Hepatocyte (in vitro differentiated cells): Measurements from ENCODE around the gene KRT77.

Source experiments
- EZH2 ChIP-seq: fragments of 200-600 bp; sonication (generic); IDR thresholded peaks from 2 replicates; pipeline ENCODE4 v1.6.1; 2016; ENCODE audit warnings: antibody characterized with exemption, mild to moderate bottlenecking, borderline replicate concordance
- EZH2phosphoT487 ChIP-seq: fragments of 200-600 bp; sonication (generic); IDR thresholded peaks from one replicate; pipeline ENCODE4 v1.6.1; 2018; ENCODE audit warnings: antibody characterized with exemption, mild to moderate bottlenecking, low read depth, moderate library complexity; ENCODE audit not compliant: unreplicated experiment, severe bottlenecking
- TF ChIP-seq, protein P1 (sequence below): fragments of 200-600 bp; sonication (generic); IDR thresholded peaks from 2 replicates; pipeline ENCODE4 v1.5.1; 2016; ENCODE audit warnings: antibody characterized with exemption, mild to moderate bottlenecking; ENCODE audit not compliant: poor library complexity

DNA sequence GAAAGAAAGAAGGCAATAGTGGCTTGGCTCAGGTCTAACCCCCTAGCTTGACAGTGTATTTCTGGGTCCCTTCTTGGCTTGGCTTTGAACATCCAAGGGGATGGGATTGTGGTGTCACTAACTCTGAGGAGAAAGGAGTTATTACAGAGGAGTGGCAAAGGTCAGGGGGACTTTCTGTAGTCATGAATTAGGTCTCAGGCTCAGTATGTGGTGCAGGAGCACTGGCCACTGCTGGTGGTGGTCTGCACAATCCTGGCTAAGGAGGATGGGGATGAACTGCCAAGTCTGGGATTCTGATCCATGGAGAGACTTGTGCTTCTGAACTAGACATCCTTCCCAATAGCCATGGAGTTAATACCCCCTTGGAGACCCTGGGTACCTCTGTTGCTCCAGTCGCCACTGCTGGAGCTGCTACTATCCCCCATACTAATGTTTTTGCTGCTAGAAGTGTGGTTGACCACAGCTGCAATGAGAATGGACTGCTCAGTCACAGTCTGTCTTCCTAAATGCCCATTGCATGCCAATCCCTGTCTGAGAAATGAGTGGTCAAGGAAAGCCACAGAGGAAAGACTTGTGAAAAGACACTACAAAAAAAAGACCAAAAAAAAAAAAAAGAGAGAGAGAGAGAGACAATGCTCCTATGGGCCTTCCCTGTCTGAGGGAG lies 41.3 kb upstream of the KRT77 start:
- TF ChIP-seq, protein P1, sequence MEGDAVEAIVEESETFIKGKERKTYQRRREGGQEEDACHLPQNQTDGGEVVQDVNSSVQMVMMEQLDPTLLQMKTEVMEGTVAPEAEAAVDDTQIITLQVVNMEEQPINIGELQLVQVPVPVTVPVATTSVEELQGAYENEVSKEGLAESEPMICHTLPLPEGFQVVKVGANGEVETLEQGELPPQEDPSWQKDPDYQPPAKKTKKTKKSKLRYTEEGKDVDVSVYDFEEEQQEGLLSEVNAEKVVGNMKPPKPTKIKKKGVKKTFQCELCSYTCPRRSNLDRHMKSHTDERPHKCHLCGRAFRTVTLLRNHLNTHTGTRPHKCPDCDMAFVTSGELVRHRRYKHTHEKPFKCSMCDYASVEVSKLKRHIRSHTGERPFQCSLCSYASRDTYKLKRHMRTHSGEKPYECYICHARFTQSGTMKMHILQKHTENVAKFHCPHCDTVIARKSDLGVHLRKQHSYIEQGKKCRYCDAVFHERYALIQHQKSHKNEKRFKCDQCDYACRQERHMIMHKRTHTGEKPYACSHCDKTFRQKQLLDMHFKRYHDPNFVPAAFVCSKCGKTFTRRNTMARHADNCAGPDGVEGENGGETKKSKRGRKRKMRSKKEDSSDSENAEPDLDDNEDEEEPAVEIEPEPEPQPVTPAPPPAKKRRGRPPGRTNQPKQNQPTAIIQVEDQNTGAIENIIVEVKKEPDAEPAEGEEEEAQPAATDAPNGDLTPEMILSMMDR = no peak
- TF ChIP-seq EZH2 (no peak), EZH2phosphoT487 (no peak)
